ENCODE data around the gene C16orf89. TPM values are rescaled to one million over a fixed set of nuclear protein-coding genes. Genes with fewer than 3 reads are reported as not detected.
"Not testable (repeated sequence)": the region's sequence is repeated elsewhere in the genome, so short reads cannot be mapped to it uniquely, and the experiment has no call there.

C16orf89 gene
- total RNA-seq, 2 experiments from 2014 or later: not detected

- peaks cover 29% of the 10 kb centered on the region for H3K4me1 Mint-ChIP-seq
- H3K36me3 Mint-ChIP-seq (ENCODE audit: low read depth); H3K9me3 Mint-ChIP-seq: not testable (repeated sequence)
These were observed 28.0 kb upstream of the C16orf89 start for GRCh38 chr16:5093746-5094145.

GRCh38 chr16:5093081-5093480, 27.3 kb upstream of the C16orf89 start:
- not testable (repeated sequence) for H3K36me3 Mint-ChIP-seq (ENCODE audit: low read depth)

More at GRCh38 chr16:5093746-5094145, 28.0 kb upstream of the C16orf89 start:
- H3K27ac Mint-ChIP-seq, H3K4me3 Mint-ChIP-seq, POLR2A ChIA-PET, H3K27me3 Mint-ChIP-seq, CTCF ChIA-PET, DNase-seq: not testable (repeated sequence)

GRCh38 chr16:5090592-5090991, 24.8 kb upstream of the C16orf89 start:
- H3K27me3 Mint-ChIP-seq; H3K4me3 Mint-ChIP-seq; H3K9me3 Mint-ChIP-seq; DNase-seq; POLR2A ChIA-PET; H3K27ac Mint-ChIP-seq; H3K36me3 Mint-ChIP-seq (ENCODE audit: low read depth): not testable (repeated sequence)
- CTCF ChIA-PET: interaction anchor here (3.7 kb wide), 1 partner anchor 34 kb away, joined by 17 read pairs; no protein-coding TSS in a partner anchor
- peaks cover 13% of the 10 kb centered on the region for H3K4me1 Mint-ChIP-seq

More at GRCh38 chr16:5093081-5093480, 27.3 kb upstream of the C16orf89 start:
- H3K9me3 Mint-ChIP-seq, POLR2A ChIA-PET, H3K27ac Mint-ChIP-seq, H3K4me3 Mint-ChIP-seq, DNase-seq, H3K27me3 Mint-ChIP-seq: not testable (repeated sequence)
- CTCF ChIA-PET: interaction anchor here (1.6 to 3.7 kb wide), 2 partner anchors 22 to 37 kb away, joined by 7 to 17 read pairs; partner anchors contain the start of gene ALG1
- peaks cover 28% of the 10 kb centered on the region for H3K4me1 Mint-ChIP-seq

GRCh38 chr16:5089911-5090555, 24.3 kb upstream of the C16orf89 start:
- H3K9me3 Mint-ChIP-seq; H3K4me1 Mint-ChIP-seq; H3K27ac Mint-ChIP-seq; DNase-seq; H3K27me3 Mint-ChIP-seq; POLR2A ChIA-PET; H3K4me3 Mint-ChIP-seq; H3K36me3 Mint-ChIP-seq (ENCODE audit: low read depth): not testable (repeated sequence)
- CTCF ChIA-PET: interaction anchor here (3.7 kb wide), 1 partner anchor 34 kb away, joined by 17 read pairs; no protein-coding TSS in a partner anchor

- H3K4me3 Mint-ChIP-seq, CTCF ChIA-PET, DNase-seq, H3K9me3 Mint-ChIP-seq, H3K27ac Mint-ChIP-seq, H3K4me1 Mint-ChIP-seq, POLR2A ChIA-PET, H3K27me3 Mint-ChIP-seq: not testable (repeated sequence)
- peaks cover 12% of the 10 kb centered on the region for H3K36me3 Mint-ChIP-seq (ENCODE audit: low read depth)
These were observed 23.2 kb upstream of the C16orf89 start for GRCh38 chr16:5088936-5089335.

- H3K27me3 Mint-ChIP-seq, H3K27ac Mint-ChIP-seq, DNase-seq, POLR2A ChIA-PET, H3K4me1 Mint-ChIP-seq, H3K4me3 Mint-ChIP-seq, H3K9me3 Mint-ChIP-seq: not testable (repeated sequence)
- CTCF ChIA-PET: interaction anchor here (2.3 kb wide), 1 partner anchor 32 kb away, joined by 4 read pairs; no protein-coding TSS in a partner anchor
- H3K36me3 Mint-ChIP-seq (ENCODE audit: low read depth): peaks cover 14% of the 10 kb centered on the region
These were observed 22.5 kb upstream of the C16orf89 start for GRCh38 chr16:5088086-5088790.

GRCh38 chr16:5085716-5086115, 20.0 kb upstream of the C16orf89 start:
- H3K4me3 Mint-ChIP-seq, H3K4me1 Mint-ChIP-seq, H3K9me3 Mint-ChIP-seq, DNase-seq, H3K27me3 Mint-ChIP-seq, POLR2A ChIA-PET: not testable (repeated sequence)
- CTCF ChIA-PET: interaction anchor here (2.3 kb wide), 1 partner anchor 29 kb away, joined by 4 read pairs; no protein-coding TSS in a partner anchor
- peaks cover 16% of the 10 kb centered on the region for H3K36me3 Mint-ChIP-seq (ENCODE audit: low read depth)
- H3K27ac Mint-ChIP-seq: peak overlapping the region; percentile 10

GRCh38 chr16:5084802-5085201, 19.0 kb upstream of the C16orf89 start:
- H3K27ac Mint-ChIP-seq, POLR2A ChIA-PET, H3K4me1 Mint-ChIP-seq, H3K4me3 Mint-ChIP-seq, H3K27me3 Mint-ChIP-seq, H3K9me3 Mint-ChIP-seq: not testable (repeated sequence)
- peak; percentile 67 for DNase-seq
- CTCF ChIA-PET: interaction anchor here (0.7 to 3.0 kb wide), 7 partner anchors 10 to 173 kb away, joined by 3 to 18 read pairs (median 3); partner anchors contain the start of gene ALG1
- H3K36me3 Mint-ChIP-seq (ENCODE audit: low read depth): peaks cover 16% of the 10 kb centered on the region

GRCh38 chr16:5084099-5084731, 18.5 kb upstream of the C16orf89 start:
- CTCF ChIA-PET: interaction anchor here (0.7 to 3.0 kb wide), 6 partner anchors 9 to 129 kb away, joined by 3 to 18 read pairs (median 3); partner anchors contain the start of gene ALG1
- H3K27me3 Mint-ChIP-seq, H3K9me3 Mint-ChIP-seq, POLR2A ChIA-PET, DNase-seq, H3K4me1 Mint-ChIP-seq, H3K27ac Mint-ChIP-seq, H3K4me3 Mint-ChIP-seq: not testable (repeated sequence)
- H3K36me3 Mint-ChIP-seq (ENCODE audit: low read depth): peaks cover 18% of the 10 kb centered on the region

- H3K4me1 Mint-ChIP-seq, H3K9me3 Mint-ChIP-seq, H3K27me3 Mint-ChIP-seq, H3K27ac Mint-ChIP-seq, H3K4me3 Mint-ChIP-seq, DNase-seq, POLR2A ChIA-PET: not testable (repeated sequence)
- CTCF ChIA-PET: interaction anchor here (0.8 to 3.0 kb wide), 4 partner anchors 9 to 51 kb away, joined by 3 to 18 read pairs (median 8); partner anchors contain the start of gene ALG1
- H3K36me3 Mint-ChIP-seq (ENCODE audit: low read depth): peaks cover 18% of the 10 kb centered on the region
These were observed 17.9 kb upstream of the C16orf89 start for GRCh38 chr16:5083646-5084045.

- DNase-seq, H3K27ac Mint-ChIP-seq, H3K4me3 Mint-ChIP-seq, POLR2A ChIA-PET, H3K27me3 Mint-ChIP-seq, H3K4me1 Mint-ChIP-seq, H3K9me3 Mint-ChIP-seq: not testable (repeated sequence)
- H3K36me3 Mint-ChIP-seq (ENCODE audit: low read depth): peaks cover 20% of the 10 kb centered on the region
- CTCF ChIA-PET: interaction anchor here (0.7 kb wide), 1 partner anchor 25 kb away, joined by 3 read pairs; no protein-coding TSS in a partner anchor
These were observed 15.2 kb upstream of the C16orf89 start for GRCh38 chr16:5080996-5081395.

GRCh38 chr16:5080461-5080860, 14.7 kb upstream of the C16orf89 start:
- H3K4me1 Mint-ChIP-seq, H3K27me3 Mint-ChIP-seq, DNase-seq, H3K9me3 Mint-ChIP-seq, H3K4me3 Mint-ChIP-seq, H3K27ac Mint-ChIP-seq, POLR2A ChIA-PET, CTCF ChIA-PET: not testable (repeated sequence)
- peaks cover 23% of the 10 kb centered on the region for H3K36me3 Mint-ChIP-seq (ENCODE audit: low read depth)

- Mint-ChIP-seq H3K36me3 (ENCODE audit: low read depth) (peaks cover 18% of the 10 kb centered on the region), H3K27me3 (no peaks in the 10 kb centered on the region), H3K4me3 (no peak overlapping the region), H3K9me3 (no peaks in the 10 kb centered on the region), H3K4me1 (peaks cover 8% of the 10 kb centered on the region), H3K27ac (no peak overlapping the region)
- ChIA-PET POLR2A (no interaction called here), CTCF (no interaction called here)
- no peak for DNase-seq
These were observed 12.9 kb upstream of the C16orf89 start for GRCh38 chr16:5078626-5079025.

Data from activated CD4-positive, alpha-beta memory T cell treated with anti-CD3 and anti-CD28 coated beads, Interleukin-2, amount 10 ng/mL, durations not matched to agents 7 days and 5 days (primary cell).